Esophagus mucosa (tissue), 1 donor: Measurements from ENCODE around the gene CORIN. TPM values are rescaled to one million over a fixed set of nuclear protein-coding genes. Genes with fewer than 3 reads are reported as not detected.
"Not testable (repeated sequence)": the region's sequence is repeated elsewhere in the genome, so short reads cannot be mapped to it uniquely, and the experiment has no call there.

Experiments
- ATAC-seq: fragments of 200-7000 bp; cut with Tn5 transposase; one replicate; pipeline ENCODE4 v1.9.1; 2020
- total RNA-seq: library from RNA; stranded (reverse); gene quantifications from one replicate; pipeline ENCODE4 v1.2.4, GENCODE V29; 2023
- donor health status: DM: yes; HTN: yes; CAD: no.

CORIN gene
- total RNA-seq, 1 donor from 2014 or later = 0.88 TPM

- no peak for ATAC-seq
Observed at GRCh38 chr4:47631161-47631560, 206.7 kb downstream of the CORIN start.

GRCh38 chr4:47624031-47624441, 213.8 kb downstream of the CORIN start:
- no peak for ATAC-seq

GRCh38 chr4:47621181-47621580, 216.7 kb downstream of the CORIN start:
- ATAC-seq = no peak

GRCh38 chr4:47619691-47620090, 218.2 kb downstream of the CORIN start:
- ATAC-seq = no peak

- no peak for ATAC-seq
Observed at GRCh38 chr4:47617607-47618006, 220.3 kb downstream of the CORIN start.

- ATAC-seq = no peak
Observed at GRCh38 chr4:47615385-47615784, 222.5 kb downstream of the CORIN start.

- ATAC-seq = no peak
Observed at GRCh38 chr4:47612116-47613023, 225.5 kb downstream of the CORIN start.

GRCh38 chr4:47606482-47606881, 231.4 kb downstream of the CORIN start:
- no peak for ATAC-seq

- no peak for ATAC-seq
Observed at GRCh38 chr4:47598896-47599295, 239.0 kb downstream of the CORIN start.

- ATAC-seq = no peak
Observed at GRCh38 chr4:47598320-47598719, 239.5 kb downstream of the CORIN start.

- ATAC-seq = no peak
Observed at GRCh38 chr4:47597696-47598095, 240.2 kb downstream of the CORIN start.

GRCh38 chr4:47590325-47590724, 247.5 kb downstream of the CORIN start:
- peak; percentile 54 for ATAC-seq

- ATAC-seq = no peak
Observed at GRCh38 chr4:47579235-47579634, 258.6 kb downstream of the CORIN start.

GRCh38 chr4:47577779-47578553, 259.9 kb downstream of the CORIN start:
- ATAC-seq = no peak

GRCh38 chr4:47572981-47573380, 264.9 kb downstream of the CORIN start:
- no peak for ATAC-seq

GRCh38 chr4:47570816-47571215, 267.1 kb downstream of the CORIN start:
- no peak for ATAC-seq

GRCh38 chr4:47567511-47567910, 270.4 kb downstream of the CORIN start:
- no peak for ATAC-seq

- ATAC-seq = no peak
Observed at GRCh38 chr4:47566969-47567368, 270.9 kb downstream of the CORIN start.

- ATAC-seq = no peak
Observed at GRCh38 chr4:47566566-47566965, 271.3 kb downstream of the CORIN start.

GRCh38 chr4:47562297-47562696, 275.6 kb downstream of the CORIN start:
- ATAC-seq = no peak

- no peak for ATAC-seq
Observed at GRCh38 chr4:47561331-47561730, 276.5 kb downstream of the CORIN start.

GRCh38 chr4:47560682-47561081, 277.2 kb downstream of the CORIN start:
- ATAC-seq = no peak

- no peak for ATAC-seq
Observed at GRCh38 chr4:47557255-47557654, 280.6 kb downstream of the CORIN start.

GRCh38 chr4:47555920-47556319, 281.9 kb downstream of the CORIN start:
- not testable (repeated sequence) for ATAC-seq
